Measurements from ENCODE around the gene FPR3. TPM values are rescaled to one million over a fixed set of nuclear protein-coding genes. Genes with fewer than 3 reads are reported as not detected.

Gene FPR3
- total and polyA plus RNA-seq, 8 donors: 0.79 to 75.0 (median 1.2) TPM

DNA sequence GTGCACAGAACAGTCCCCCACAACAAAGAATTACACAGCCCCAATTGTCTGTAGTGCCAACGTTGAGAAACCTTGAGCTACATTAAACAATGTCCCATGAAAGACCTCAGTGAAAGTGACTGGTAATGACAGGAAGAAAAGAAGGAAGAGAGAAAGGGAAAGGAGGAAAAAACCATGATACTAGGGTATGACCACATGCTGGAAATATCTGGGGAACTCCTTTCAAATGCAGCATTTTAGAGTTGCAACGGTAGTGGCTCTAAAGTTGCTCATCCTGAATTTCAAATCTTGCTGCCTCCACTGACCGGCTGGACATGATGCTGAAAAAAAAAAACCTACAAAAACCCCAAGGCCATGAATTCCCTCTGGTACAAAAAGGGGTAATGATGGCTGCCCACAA lies 26.5 kb downstream of the FPR3 start:
- no peak overlapping the region for H3K4me3 ChIP-seq
- H3K27ac ChIP-seq: peak overlapping the region; percentile 50 to 78
- ATAC-seq: no peak
- peaks cover 5 to 38% of the 10 kb centered on the region in 2 donors for H3K4me1 ChIP-seq
- TF ChIP-seq, protein P1, sequence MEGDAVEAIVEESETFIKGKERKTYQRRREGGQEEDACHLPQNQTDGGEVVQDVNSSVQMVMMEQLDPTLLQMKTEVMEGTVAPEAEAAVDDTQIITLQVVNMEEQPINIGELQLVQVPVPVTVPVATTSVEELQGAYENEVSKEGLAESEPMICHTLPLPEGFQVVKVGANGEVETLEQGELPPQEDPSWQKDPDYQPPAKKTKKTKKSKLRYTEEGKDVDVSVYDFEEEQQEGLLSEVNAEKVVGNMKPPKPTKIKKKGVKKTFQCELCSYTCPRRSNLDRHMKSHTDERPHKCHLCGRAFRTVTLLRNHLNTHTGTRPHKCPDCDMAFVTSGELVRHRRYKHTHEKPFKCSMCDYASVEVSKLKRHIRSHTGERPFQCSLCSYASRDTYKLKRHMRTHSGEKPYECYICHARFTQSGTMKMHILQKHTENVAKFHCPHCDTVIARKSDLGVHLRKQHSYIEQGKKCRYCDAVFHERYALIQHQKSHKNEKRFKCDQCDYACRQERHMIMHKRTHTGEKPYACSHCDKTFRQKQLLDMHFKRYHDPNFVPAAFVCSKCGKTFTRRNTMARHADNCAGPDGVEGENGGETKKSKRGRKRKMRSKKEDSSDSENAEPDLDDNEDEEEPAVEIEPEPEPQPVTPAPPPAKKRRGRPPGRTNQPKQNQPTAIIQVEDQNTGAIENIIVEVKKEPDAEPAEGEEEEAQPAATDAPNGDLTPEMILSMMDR (IDR thresholded peaks at IDR 0.05): no peak
- H3K36me3 ChIP-seq: no peaks in the 10 kb centered on the region
- no peak for DNase-seq
- intact Hi-C loops (cut with DNase I): no loop called here
- no peaks in the 10 kb centered on the region for H3K27me3 ChIP-seq
- peaks cover 0 to 11% of the 10 kb centered on the region in 2 donors for H3K9me3 ChIP-seq

DNA sequence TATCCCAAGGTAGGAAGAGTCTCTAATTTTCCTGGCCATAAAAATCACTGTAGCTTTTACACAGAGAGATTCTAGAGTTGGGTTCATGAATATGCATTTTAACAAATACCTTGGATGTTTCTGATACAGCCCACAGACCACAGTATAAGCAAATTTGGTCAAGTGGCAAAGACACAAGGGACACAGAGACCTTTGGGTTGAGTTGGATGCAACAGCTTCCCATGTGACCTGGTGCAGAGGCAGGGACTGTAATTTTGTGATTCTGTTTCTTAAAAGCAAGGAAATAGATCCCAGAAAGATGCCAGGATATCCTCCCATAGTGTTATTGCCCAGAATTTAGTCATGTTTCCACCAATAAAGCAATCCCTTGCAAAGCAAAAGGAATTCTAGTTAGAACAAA lies 27.0 kb downstream of the FPR3 start:
- ATAC-seq: no peak
- peak overlapping the region; percentile 50 to 78 for H3K27ac ChIP-seq
- TF ChIP-seq, protein P1 (IDR thresholded peaks at IDR 0.05): no peak

DNA sequence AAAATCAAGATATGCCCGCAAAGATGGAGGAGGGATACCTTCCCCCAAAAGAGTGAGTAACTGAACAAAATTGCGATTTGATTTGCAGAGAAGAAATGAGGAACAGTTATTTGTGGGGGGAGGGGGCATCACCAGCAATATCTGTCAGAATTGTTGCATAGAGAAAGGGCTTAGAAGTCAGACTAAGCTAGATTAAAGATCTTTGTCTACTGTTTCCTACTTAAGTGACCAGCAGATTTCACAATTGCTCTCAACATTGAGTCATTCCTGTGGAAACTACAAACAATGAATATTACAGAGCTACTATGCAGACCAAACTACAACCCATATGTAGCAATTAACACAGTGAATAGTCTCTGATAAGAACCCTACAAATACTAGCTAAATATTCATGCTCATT lies 27.4 kb downstream of the FPR3 start:
- no peak overlapping the region for H3K4me3 ChIP-seq
- H3K36me3 ChIP-seq: no peaks in the 10 kb centered on the region
- H3K27ac ChIP-seq: peak overlapping the region; percentile 50 to 78
- TF ChIP-seq, protein P1 (IDR thresholded peaks at IDR 0.05): no peak
- peaks cover 5 to 29% of the 10 kb centered on the region in 2 donors for H3K4me1 ChIP-seq
- peaks cover 0 to 19% of the 10 kb centered on the region in 2 donors for H3K9me3 ChIP-seq
- DNase-seq (no peak), ATAC-seq (peak; percentile 59)
- intact Hi-C loops (cut with DNase I): no loop called here
- no peaks in the 10 kb centered on the region for H3K27me3 ChIP-seq

More for the DNA sequence above, 27.0 kb downstream of the FPR3 start:
- peaks cover 5 to 33% of the 10 kb centered on the region in 2 donors for H3K4me1 ChIP-seq
- H3K9me3 ChIP-seq: peaks cover 0 to 15% of the 10 kb centered on the region in 2 donors
- no peak for DNase-seq
- no peaks in the 10 kb centered on the region for H3K36me3 ChIP-seq
- intact Hi-C loops (cut with DNase I): no loop called here
- H3K4me3 ChIP-seq: no peak overlapping the region
- H3K27me3 ChIP-seq: no peaks in the 10 kb centered on the region

DNA sequence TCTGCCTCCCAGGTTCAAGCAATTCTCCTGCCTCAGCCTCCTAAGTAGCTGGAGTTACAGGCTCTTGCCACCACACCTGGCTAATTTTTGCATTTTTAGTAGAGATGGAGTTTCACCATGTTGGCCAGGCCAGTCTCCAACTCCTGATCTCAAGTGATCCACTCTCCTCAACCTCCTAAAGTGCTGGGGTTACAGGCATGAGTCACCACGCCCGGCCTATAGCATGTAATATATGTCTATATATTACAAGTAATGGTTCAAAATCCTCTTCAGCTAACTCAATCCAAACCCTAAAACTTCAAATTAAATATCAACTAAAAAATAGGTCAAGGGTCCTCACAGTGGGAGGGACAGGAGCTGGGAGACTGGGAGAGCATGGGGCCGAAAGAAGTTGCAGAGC lies 28.0 kb downstream of the FPR3 start:
- no peak for ATAC-seq
- H3K9me3 ChIP-seq: peaks cover 0 to 22% of the 10 kb centered on the region in 2 donors
- TF ChIP-seq, protein P1 (IDR thresholded peaks at IDR 0.05): no peak
- peak overlapping the region; percentile 50 to 78 for H3K27ac ChIP-seq
- DNase-seq: no peak
- H3K36me3 ChIP-seq: no peaks in the 10 kb centered on the region
- no peaks in the 10 kb centered on the region for H3K27me3 ChIP-seq
- no peak overlapping the region for H3K4me3 ChIP-seq
- peaks cover 2 to 29% of the 10 kb centered on the region in 2 donors for H3K4me1 ChIP-seq
- intact Hi-C loops (cut with DNase I): no loop called here

DNA sequence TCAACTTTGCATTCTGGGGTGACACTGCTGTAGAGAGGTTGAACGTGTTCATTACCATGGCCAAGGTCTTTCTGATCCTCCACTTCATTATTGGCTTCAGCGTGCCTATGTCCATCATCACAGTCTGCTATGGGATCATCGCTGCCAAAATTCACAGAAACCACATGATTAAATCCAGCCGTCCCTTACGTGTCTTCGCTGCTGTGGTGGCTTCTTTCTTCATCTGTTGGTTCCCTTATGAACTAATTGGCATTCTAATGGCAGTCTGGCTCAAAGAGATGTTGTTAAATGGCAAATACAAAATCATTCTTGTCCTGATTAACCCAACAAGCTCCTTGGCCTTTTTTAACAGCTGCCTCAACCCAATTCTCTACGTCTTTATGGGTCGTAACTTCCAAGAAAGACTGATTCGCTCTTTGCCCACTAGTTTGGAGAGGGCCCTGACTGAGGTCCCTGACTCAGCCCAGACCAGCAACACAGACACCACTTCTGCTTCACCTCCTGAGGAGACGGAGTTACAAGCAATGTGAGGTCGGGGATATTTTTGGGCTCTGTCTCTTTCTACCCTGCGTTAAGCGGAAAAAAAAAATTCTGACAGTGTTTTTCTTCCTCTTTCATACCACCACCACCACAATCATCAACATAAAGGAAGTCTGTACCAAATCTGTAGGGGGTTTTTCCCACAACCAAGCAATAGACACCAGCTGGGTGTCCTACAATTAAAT lies 29.5 kb downstream of the FPR3 start:
- H3K27me3 ChIP-seq: no peaks in the 10 kb centered on the region
- H3K4me3 ChIP-seq: no peak overlapping the region
- peaks cover 0 to 29% of the 10 kb centered on the region in 2 donors for H3K4me1 ChIP-seq
- intact Hi-C loops (cut with DNase I): no loop called here
- DNase-seq: no peak
- peak; percentile 65 for ATAC-seq
- peaks cover 0 to 34% of the 10 kb centered on the region in 2 donors for H3K9me3 ChIP-seq
- H3K36me3 ChIP-seq: no peaks in the 10 kb centered on the region
- H3K27ac ChIP-seq: peak overlapping the region in 1 of 2 donors; percentile 78
- TF ChIP-seq, protein P1 (IDR thresholded peaks at IDR 0.05): no peak
